Stimulated activated naive CD8-positive, alpha-beta T cell treated with anti-CD3 and anti-CD28 coated beads, Interleukin-15, Interleukin-2, amounts not matched to agents 100 ng/mL and 50 ng/mL, for 24 hours (primary cell): ENCODE results near the gene SPATS2.
"Not testable (repeated sequence)": the region's sequence is repeated elsewhere in the genome, so short reads cannot be mapped to it uniquely, and the experiment has no call there.

ENCODE experiments used
- H3K27ac Mint-ChIP-seq: one replicate; pipeline ENCODE4 v1.8.0; 2021; ENCODE audit warnings: mild to moderate bottlenecking, mixed read lengths
- H3K27me3 Mint-ChIP-seq: one replicate; pipeline ENCODE4 v1.8.0; 2021; ENCODE audit warnings: mixed read lengths
- H3K36me3 Mint-ChIP-seq: one replicate; pipeline ENCODE4 v1.8.0; 2021; ENCODE audit warnings: low read depth, mixed read lengths
- H3K4me1 Mint-ChIP-seq: one replicate; pipeline ENCODE4 v1.8.0; 2021; ENCODE audit warnings: low read depth, mixed read lengths
- H3K4me3 Mint-ChIP-seq: one replicate; pipeline ENCODE4 v1.8.0; 2021; ENCODE audit warnings: mild to moderate bottlenecking, mixed read lengths
- H3K9me3 Mint-ChIP-seq: one replicate; pipeline ENCODE4 v1.8.0; 2021; ENCODE audit warnings: mixed read lengths

SPATS2 gene

DNA sequence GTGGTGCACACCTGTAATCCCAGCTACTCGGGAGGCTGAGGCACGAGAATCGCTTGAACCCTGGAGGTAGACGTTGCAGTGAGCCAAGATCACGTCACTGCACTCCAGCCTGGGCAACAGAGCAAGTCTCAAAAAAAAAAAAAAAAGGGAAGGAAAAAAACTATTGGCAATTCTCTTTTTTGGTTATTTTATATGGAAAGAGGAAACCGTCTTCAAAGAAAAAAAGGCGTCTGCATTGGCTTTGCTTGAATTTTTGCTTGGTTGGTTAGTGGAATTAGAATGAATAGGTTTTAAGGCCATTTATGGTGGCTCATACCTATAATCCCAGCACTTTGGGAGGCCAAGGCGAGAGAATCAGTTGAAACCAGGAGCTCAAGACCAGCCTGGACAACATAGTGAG lies 142.4 kb downstream of the SPATS2 start:
- H3K27me3 Mint-ChIP-seq, H3K9me3 Mint-ChIP-seq, H3K36me3 Mint-ChIP-seq, H3K4me3 Mint-ChIP-seq, H3K4me1 Mint-ChIP-seq, H3K27ac Mint-ChIP-seq: not testable (repeated sequence)

DNA sequence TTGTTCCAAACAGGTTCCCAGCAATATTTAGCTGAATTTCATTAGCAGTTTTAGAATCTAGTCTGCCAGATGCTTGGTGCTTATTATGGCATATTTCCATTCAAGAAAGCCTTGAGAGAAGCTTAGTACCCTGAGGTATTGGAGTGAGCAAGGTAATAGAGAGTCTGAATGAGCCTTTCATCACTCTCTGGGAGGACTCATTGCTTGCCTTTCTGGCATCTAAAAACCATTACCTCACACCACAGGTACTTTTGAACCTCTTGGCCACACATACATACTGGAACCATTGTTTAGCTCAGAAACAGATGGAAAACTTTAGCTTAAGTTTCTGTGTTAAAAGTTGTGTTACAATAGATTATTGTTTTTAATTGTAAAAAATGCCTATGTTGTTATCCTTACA lies 144.1 kb downstream of the SPATS2 start:
- Mint-ChIP-seq H3K4me3 (no peak overlapping the region), H3K27me3 (no peaks in the 10 kb centered on the region), H3K4me1 (peaks cover 3% of the 10 kb centered on the region), H3K9me3 (no peaks in the 10 kb centered on the region), H3K27ac (peak overlapping the region; percentile 31), H3K36me3 (peaks cover 2% of the 10 kb centered on the region)

DNA sequence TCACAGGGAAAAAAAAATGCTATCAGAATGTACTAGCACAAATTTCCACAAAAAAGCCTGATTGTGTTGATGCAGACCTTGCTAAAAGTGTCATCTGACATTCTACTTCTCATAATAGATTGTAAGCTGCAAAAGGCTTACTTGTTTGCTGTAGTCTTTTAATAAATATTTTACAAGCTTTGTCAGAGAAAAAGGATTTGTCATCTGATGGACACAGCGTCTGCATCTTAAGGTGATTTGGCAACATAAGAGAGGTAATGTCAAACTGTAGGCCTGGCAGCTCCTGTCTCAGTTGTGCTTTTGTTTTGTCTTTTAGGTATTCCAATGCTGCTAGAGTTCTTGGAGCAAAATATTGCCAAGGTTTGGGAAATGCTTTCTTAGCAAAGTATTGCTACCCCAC lies 145.3 kb downstream of the SPATS2 start:
- Mint-ChIP-seq H3K36me3 (no peaks in the 10 kb centered on the region), H3K9me3 (no peaks in the 10 kb centered on the region), H3K27ac (no peak overlapping the region), H3K4me1 (peaks cover 3% of the 10 kb centered on the region), H3K27me3 (no peaks in the 10 kb centered on the region), H3K4me3 (no peak overlapping the region)

DNA sequence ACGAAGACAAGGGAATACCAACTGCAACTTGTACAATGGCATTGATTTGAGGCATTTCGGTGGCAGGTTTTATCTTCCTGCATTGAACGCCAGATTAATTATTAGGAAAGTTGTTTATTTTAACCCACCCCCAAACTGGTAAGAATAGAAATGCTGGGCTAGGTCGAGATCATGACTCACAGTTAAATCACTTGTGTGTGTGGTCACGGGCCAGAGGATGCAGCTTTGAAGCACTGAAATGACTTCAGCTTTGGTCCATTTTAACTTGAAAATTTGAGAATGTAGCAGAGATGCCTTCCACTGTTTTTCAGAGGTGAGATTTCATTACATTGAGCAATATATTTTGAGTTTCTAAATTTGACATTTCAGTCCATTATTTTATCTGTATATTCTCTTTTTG lies 148.0 kb downstream of the SPATS2 start:
- peaks cover 1% of the 10 kb centered on the region for H3K36me3 Mint-ChIP-seq
- no peaks in the 10 kb centered on the region for H3K27me3 Mint-ChIP-seq
- H3K4me1 Mint-ChIP-seq: peaks cover 17% of the 10 kb centered on the region
- H3K27ac Mint-ChIP-seq: no peak overlapping the region
- no peaks in the 10 kb centered on the region for H3K9me3 Mint-ChIP-seq
- no peak overlapping the region for H3K4me3 Mint-ChIP-seq

DNA sequence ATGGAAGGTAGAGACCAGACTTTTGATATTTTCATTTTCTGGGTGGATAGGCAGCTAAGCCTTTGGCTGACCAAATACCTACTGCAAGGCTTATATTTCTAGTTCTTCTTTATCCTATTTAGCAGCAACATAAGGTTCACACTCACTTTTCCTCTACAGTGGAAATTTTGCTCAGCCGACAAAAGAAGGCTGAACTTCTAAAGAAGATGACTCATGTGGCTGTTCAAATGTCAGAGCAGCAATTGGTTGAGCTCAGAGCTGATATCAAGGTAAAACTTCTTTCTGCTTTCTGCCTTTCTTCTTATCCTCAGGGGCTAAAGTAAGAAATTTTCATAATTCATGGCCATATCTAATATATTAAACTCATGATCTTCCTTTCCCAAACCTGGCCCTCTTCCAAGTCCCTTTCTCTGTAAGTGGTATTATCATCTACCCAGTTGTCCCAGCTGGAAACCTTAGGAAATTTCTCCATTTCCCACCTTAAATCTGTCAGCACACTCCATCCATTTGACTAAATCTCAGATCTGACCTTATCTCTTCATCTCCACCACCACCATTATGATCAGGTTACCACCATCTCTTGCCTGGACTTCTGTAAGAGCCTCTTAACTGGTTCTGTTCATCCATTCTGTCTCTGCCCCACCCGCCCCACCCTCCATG lies 151.8 kb downstream of the SPATS2 start:
- H3K4me3 Mint-ChIP-seq: no peak overlapping the region
- peak overlapping the region; percentile 22 for H3K27ac Mint-ChIP-seq
- H3K4me1 Mint-ChIP-seq: peaks cover 22% of the 10 kb centered on the region
- no peaks in the 10 kb centered on the region for H3K9me3 Mint-ChIP-seq
- H3K27me3 Mint-ChIP-seq: no peaks in the 10 kb centered on the region
- H3K36me3 Mint-ChIP-seq: peaks cover 4% of the 10 kb centered on the region

DNA sequence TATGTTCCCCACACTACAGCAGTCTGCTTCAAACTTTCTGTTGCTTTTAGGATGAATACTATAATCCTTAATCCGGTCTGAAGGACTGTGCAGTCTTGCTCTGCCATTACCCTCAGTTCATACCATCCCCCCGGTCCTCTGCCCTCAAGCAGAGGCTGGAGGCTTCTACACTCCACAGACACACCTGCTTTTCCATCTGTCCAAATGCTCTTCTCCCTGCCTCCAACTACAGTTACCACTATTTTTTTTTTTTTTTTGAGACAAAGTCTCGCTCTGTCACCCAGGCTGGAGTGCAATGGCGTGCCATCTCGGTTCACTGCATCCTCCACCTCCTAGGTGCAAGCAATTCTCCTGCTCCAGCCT lies 152.3 kb downstream of the SPATS2 start:
- Mint-ChIP-seq H3K36me3 (peaks cover 4% of the 10 kb centered on the region), H3K27ac (peak overlapping the region; percentile 22), H3K9me3 (no peaks in the 10 kb centered on the region), H3K4me1 (peaks cover 22% of the 10 kb centered on the region), H3K27me3 (no peaks in the 10 kb centered on the region), H3K4me3 (no peak overlapping the region)

DNA sequence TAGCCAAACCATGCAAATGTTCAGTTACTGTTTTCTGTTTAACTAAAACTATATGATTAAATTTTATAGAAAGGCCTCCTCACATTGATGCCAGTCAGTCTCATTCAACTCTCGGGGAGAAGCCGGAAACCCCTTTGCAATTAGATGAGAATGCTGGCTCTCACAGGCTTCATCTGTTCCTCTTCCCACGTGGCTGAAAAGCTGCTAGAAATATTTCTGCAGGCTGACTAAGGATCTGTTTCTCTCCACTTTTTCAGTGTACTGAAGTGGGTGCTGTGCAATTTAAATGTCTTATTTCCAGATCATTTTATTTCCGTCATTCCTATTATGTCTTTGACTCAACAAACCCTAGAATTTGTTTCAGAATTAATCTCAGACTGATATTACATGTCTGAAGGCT lies 154.1 kb downstream of the SPATS2 start:
- H3K4me3 Mint-ChIP-seq: no peak overlapping the region
- peaks cover 19% of the 10 kb centered on the region for H3K4me1 Mint-ChIP-seq
- peaks cover 10% of the 10 kb centered on the region for H3K36me3 Mint-ChIP-seq
- H3K27ac Mint-ChIP-seq: no peak overlapping the region
- H3K9me3 Mint-ChIP-seq: no peaks in the 10 kb centered on the region
- H3K27me3 Mint-ChIP-seq: no peaks in the 10 kb centered on the region

DNA sequence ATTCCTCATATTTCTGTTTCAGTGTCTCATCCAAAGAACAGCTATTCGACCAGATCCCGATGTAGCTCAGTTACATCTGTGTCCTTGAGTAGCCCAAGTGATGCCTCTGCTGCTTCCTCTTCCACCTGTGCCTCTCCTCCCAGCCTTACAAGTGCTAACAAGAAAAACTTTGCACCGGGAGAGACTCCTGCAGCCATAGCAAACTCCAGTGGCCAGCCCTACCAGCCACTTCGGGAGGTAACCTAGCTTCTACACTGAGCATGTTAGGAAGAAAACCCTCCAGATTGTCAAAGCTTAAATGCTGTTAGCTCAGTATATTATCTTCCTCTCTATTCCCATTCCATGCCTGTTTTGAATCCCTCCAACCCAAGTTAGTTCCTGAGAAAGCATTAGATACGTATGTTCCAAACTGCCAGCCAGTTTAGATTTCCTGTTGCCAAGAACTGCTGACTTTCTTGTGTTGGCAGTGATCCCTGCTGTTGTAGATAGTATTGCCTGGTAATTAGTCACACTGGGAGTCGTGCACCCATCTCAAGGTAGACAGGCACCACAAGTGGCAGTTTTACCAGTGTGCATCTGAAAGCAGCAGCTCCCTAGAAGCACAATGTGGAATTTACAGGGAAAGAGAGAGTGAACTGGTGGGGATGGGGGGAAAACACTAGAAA lies 157.5 kb downstream of the SPATS2 start:
- H3K36me3 Mint-ChIP-seq: peaks cover 12% of the 10 kb centered on the region
- H3K4me1 Mint-ChIP-seq: peaks cover 6% of the 10 kb centered on the region
- no peaks in the 10 kb centered on the region for H3K9me3 Mint-ChIP-seq
- H3K27me3 Mint-ChIP-seq: no peaks in the 10 kb centered on the region
- no peak overlapping the region for H3K27ac Mint-ChIP-seq
- H3K4me3 Mint-ChIP-seq: no peak overlapping the region

DNA sequence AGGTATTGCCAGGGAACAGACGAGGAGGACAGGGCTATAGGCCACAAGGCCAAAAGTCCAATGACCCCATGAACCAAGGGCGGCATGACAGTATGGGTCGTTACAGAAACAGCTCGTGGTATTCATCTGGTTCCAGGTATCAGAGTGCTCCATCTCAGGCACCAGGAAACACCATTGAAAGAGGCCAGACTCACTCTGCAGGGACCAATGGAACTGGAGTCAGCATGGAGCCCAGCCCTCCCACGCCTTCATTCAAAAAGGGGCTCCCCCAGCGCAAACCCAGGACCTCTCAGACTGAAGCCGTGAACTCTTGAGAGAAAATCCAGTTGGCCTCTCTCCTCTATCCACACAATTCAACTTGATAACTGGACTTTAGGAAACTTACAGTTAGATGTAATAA lies 158.7 kb downstream of the SPATS2 start:
- H3K4me3 Mint-ChIP-seq: no peak overlapping the region
- no peak overlapping the region for H3K27ac Mint-ChIP-seq
- H3K27me3 Mint-ChIP-seq: no peaks in the 10 kb centered on the region
- H3K36me3 Mint-ChIP-seq: peaks cover 8% of the 10 kb centered on the region
- H3K9me3 Mint-ChIP-seq: no peaks in the 10 kb centered on the region
- peaks cover 6% of the 10 kb centered on the region for H3K4me1 Mint-ChIP-seq

DNA sequence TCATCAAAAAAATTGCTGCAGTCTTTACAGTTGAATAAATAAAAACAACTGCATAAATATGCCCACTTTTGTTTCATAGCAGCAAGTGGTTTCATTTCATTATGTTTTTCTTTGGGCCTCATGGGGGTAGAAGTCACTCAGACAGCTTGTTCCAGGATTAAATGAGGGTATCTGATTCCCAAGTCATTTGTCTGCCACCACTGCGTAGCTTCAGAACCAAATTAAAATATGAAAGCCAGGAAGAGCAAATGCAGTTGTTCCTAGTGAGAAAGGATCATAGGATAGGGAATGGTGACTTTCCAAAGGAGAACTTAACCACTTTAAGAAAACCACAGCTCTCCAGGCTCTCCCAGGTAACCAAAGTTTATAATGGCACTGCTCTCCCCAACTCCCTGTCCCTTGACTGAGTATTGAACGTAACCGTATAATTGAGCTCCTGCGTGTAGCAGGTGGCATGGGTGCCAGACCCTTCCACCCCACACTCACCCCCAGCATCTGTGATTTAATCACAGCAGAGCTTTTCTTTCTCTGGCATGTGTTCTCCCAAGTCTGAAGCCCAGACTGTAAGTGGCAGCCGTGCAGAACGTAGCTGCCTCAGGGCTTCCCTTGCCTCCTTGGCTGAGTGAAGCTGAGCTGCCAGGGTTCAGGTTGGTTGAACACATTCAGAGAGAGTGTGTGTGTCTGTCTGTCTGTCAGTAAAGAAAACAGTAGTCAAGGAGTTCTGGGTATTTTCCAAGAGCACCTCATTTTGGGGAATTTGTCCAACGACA lies 160.3 kb downstream of the SPATS2 start:
- Mint-ChIP-seq H3K9me3 (no peaks in the 10 kb centered on the region), H3K27me3 (no peaks in the 10 kb centered on the region), H3K27ac (no peak overlapping the region), H3K36me3 (peaks cover 8% of the 10 kb centered on the region), H3K4me1 (no peaks in the 10 kb centered on the region), H3K4me3 (no peak overlapping the region)

DNA sequence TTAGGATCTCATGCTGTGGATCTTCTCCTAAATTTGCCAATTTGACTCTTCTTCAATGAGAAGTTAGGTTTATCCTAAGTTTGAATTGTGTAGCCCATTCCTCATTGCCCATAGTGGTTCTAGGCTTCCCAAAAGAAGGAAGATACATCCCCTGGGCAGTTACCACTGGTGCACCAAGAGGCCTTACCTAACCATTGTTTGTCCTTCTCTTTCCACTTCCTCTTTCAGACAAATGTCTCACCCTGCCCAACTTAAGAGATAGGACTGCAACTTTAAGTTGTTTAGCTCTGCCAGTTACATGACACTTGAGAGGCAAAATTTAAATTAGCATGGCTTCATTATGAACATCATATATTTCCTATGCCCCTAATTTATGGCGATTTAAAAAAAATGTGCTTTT lies 162.2 kb downstream of the SPATS2 start:
- no peaks in the 10 kb centered on the region for H3K4me1 Mint-ChIP-seq
- H3K27me3 Mint-ChIP-seq: no peaks in the 10 kb centered on the region
- H3K27ac Mint-ChIP-seq: no peak overlapping the region
- no peaks in the 10 kb centered on the region for H3K9me3 Mint-ChIP-seq
- no peak overlapping the region for H3K4me3 Mint-ChIP-seq
- peaks cover 8% of the 10 kb centered on the region for H3K36me3 Mint-ChIP-seq

DNA sequence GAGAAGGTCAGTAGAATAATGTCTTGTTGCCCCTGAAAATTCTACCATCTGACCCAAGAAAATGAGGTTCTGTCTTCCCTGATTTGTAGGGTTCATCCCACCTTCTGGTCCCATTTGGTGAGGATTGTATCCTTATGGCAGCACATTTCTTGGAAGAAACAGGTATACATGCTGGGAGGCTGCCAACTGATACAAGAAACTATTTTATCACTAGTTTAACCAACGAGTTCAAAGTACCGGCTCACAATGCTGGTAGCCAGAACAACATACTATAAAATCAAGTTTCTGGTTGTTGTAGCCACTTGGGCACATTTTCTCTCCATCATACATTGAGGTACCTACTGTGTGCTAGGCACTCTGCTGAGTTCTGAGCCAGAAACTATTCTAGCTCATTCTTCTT lies 164.5 kb downstream of the SPATS2 start:
- no peaks in the 10 kb centered on the region for H3K9me3 Mint-ChIP-seq
- no peak overlapping the region for H3K4me3 Mint-ChIP-seq
- H3K27ac Mint-ChIP-seq: no peak overlapping the region
- H3K36me3 Mint-ChIP-seq: no peaks in the 10 kb centered on the region
- H3K4me1 Mint-ChIP-seq: peaks cover 3% of the 10 kb centered on the region
- H3K27me3 Mint-ChIP-seq: peaks cover 1% of the 10 kb centered on the region

DNA sequence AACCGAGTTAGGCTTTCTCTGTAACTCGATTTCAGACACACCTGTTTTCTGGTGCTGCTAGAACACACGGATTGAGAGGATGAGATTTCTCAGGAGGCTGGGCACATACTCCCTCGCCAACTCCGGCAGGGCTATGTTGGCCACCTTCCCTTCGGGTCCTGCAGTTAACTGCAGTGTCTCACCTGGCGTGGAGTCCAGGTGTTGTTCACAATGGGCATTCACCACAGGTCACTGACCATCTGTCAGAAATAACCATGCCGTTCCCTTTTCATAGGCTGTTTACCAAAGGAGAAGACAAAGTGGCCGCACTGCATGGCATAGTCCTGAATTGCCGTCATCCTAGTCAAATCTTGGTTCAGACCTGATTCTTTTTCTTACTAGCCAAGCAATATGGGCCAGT lies 166.1 kb downstream of the SPATS2 start:
- Mint-ChIP-seq H3K36me3 (no peaks in the 10 kb centered on the region), H3K9me3 (no peaks in the 10 kb centered on the region), H3K4me3 (no peak overlapping the region), H3K27ac (no peak overlapping the region), H3K27me3 (peaks cover 12% of the 10 kb centered on the region), H3K4me1 (peaks cover 11% of the 10 kb centered on the region)

DNA sequence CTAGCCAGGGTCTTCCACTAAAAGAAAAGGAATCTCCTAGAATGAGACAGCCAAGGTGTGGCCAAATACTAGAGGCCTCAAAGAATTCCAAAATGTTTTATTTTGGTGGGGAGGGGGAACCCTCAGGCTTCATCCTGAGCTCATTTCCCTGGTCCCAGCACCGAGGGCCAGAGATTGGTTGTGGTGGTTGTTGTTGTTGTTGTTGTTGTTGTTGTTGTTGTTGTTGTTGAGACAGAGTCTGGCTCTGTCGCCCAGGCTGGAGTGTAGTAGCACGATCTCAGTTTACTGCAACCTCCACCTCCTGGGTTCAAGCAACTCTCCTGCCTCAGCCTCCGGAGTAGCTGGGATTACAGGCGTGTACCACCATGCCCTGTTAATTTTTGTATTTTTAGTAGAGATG lies 166.9 kb downstream of the SPATS2 start:
- not testable (repeated sequence) for H3K36me3 Mint-ChIP-seq, H3K4me3 Mint-ChIP-seq, H3K27ac Mint-ChIP-seq, H3K9me3 Mint-ChIP-seq
- Mint-ChIP-seq H3K27me3 (peaks cover 12% of the 10 kb centered on the region), H3K4me1 (peaks cover 11% of the 10 kb centered on the region)

DNA sequence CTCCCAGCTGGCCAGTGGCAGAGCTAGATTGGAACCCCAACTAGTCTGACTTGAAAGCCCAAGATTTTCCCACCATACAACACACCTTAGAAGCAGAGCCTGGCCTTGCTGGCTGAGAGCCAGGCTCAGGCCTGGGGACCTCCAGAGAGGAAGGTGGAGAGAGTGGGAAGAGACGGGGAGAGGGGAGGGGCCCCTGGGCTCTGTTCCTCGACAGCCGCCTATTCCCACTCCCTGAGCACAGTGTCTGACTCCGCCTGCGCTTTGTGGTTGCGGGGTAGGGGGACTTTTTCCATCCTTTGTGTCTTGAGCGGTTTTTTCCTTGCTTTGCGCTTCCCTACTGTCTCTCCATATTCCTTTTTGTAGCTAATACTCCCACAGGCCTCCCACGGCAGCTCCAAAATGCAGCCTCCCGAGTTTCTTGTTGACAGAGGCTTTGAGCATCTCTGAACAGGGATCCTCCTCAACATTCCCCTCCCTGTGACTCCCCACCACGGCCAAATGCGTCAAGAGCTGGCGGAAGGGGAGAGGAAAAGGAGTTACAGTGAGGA lies 167.5 kb downstream of the SPATS2 start:
- no peak overlapping the region for H3K4me3 Mint-ChIP-seq
- peaks cover 15% of the 10 kb centered on the region for H3K4me1 Mint-ChIP-seq
- H3K27me3 Mint-ChIP-seq: peaks cover 15% of the 10 kb centered on the region
- H3K36me3 Mint-ChIP-seq: no peaks in the 10 kb centered on the region
- no peak overlapping the region for H3K27ac Mint-ChIP-seq
- no peaks in the 10 kb centered on the region for H3K9me3 Mint-ChIP-seq
